Left renal pelvis (tissue), 4 donors: ENCODE results near the gene DCAF4. TPM values are rescaled to one million over a fixed set of nuclear protein-coding genes. Genes with fewer than 3 reads are reported as not detected.
A peak's percentile ranks its signal among the peaks of the same experiment; 100 is the strongest.

ENCODE experiments used
- DNase-seq, 4 donors: peaks; one replicate each; pipeline ENCODE4 v3.0.0-alpha.2; 2013; ENCODE audit warnings: low read depth in 4 of 4, low spot score in 3 of 4
- polyA plus RNA-seq, 4 donors: library from polyadenylated mRNA; unstranded; fragments of 120-200 nt; gene quantifications; one replicate each; pipeline ENCODE4 v1.2.1, GENCODE V29; 2013; ENCODE audit not compliant: insufficient read length in 4 of 4

Gene DCAF4
- 10 to 100 TPM; 11.9 to 22.1 (median 17.6) TPM for polyA plus RNA-seq

GRCh38 chr14:72926292-72927028, at the start of gene DCAF4:
DCAF4 (plus strand) TSS chr14:72926464; CDS start chr14:72937979, 11,515 bp downstream.
- peak; percentile 90 to 97 (median 92) for DNase-seq

GRCh38 chr14:72876710-72877063, 49.6 kb upstream of the DCAF4 start:
- no peak for DNase-seq

DNA sequence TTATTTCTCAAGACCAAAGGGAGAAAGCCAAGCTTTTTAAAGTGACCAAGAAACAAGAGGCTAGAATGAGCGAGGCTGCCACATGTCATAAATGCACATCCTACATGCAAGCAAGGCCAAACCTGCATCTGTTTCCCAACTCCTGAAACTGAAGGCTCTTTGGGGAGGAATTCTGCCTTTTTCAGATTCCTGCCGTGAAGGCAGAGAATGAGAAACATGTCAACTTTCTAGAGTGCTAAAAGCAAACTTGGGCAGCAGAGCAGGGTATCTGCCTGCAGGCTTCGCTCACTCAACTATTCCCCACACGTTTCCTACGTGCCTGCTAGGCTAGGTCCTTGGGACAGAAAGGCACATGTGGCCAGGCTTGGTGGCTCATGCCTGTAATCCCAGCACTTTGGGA, 47.5 kb upstream of the DCAF4 start:
- no peak for DNase-seq

DNA sequence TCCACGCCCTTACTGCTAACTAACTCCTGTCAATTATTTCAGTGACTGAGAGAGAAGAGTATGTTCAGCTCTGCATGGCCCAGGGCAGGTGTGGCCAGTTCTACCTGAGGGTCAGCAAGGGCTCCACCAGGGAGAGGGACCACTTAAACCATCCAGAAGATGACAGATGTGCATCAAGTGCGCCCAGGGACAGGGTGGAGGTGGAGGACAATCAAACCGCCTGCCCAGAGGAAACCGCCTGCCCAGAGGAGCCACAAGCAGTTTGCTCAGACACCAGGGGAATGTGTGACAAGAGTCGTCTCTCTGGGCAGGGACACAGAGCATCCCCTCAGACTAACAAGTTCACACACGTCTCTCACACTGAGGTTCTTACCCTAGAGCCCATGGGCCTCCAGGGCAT, 46.8 kb upstream of the DCAF4 start:
- no peak for DNase-seq

DNA sequence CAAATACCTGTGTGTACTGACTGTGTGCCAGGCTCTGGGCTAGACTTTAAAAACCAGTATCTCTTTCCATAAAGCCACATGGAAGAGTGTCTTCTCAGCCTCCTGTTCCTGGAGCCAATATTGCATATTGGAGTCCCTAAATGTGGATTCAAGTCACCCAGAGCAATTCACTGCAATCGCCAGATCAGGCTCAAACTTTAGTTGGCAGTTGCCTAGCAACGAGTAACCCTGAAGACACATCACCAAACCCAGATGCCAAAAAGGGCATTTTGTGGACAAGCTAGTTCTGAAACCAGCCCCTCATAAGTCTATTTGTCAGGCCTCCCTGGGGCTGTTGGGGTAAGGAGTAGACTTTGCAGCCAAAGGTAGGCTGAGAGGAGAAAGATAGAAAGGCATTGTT, 46.1 kb upstream of the DCAF4 start:
- DNase-seq: no peak

GRCh38 chr14:72880820-72881219, 45.4 kb upstream of the DCAF4 start:
- DNase-seq: no peak

DNA sequence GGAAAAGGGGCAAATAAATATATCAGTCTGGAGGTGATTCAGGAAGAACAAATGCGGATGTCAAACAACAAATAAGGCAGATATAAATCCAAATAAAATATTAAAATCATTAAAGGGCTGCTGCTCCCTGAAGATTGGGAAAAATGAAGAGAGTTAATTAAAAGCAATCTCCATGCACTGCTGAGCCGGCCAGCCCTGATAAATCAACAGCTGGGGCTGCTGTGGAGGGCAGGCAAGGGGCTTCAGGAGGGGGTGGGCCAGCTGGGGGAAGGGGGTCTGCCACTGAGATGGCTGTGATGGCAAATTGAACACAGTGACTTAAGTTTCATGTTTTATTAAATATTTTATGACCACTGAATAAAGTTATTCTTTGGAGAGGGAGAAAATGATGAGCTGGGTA, 44.7 kb upstream of the DCAF4 start:
- no peak for DNase-seq

- DNase-seq: no peak
These were observed 44.2 kb upstream of the DCAF4 start for GRCh38 chr14:72882047-72882446.

GRCh38 chr14:72882463-72882862, 43.8 kb upstream of the DCAF4 start:
- DNase-seq: no peak

DNA sequence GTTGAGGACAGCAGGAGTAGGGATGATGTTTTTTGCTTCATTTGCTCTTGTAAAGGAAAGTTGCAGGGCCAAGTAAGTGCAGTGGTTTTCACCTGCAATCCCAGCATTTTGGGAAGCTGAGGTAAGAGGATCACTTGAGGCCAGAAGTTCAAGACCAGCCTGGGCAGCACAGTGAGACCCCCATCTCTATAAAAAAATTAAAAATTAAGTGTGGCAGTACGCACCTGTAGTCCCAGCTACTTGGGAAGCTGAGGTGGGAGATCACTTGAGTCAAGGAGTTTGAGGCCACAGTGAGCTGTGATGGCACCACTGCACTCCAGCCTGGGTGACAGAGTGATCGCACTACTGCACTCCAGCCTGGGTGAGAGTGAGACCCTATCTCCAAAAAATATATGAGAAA, 43.2 kb upstream of the DCAF4 start:
- no peak for DNase-seq

GRCh38 chr14:72883961-72884360, 42.3 kb upstream of the DCAF4 start:
- no peak for DNase-seq

DNA sequence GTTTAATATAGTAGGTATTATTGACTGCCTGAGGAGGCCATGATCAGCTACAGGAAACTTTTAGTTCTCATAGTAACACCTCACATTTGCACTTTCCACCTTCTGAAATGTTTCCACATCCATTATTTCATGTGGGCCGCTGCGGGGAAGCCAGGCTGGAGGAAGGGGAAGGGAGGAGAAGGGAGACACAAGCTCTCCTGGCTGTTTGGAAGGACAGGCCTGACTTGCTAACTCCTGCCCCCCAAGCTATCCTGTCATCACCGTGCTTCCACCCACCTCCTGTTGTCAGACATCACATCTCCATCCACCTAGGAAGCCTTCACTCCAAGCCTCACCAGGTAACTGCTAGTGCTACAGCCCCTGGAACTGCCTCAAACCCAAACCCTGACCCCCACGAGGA, 41.9 kb upstream of the DCAF4 start:
- no peak for DNase-seq

GRCh38 chr14:72887514-72887913, 38.8 kb upstream of the DCAF4 start:
- DNase-seq: no peak

DNA sequence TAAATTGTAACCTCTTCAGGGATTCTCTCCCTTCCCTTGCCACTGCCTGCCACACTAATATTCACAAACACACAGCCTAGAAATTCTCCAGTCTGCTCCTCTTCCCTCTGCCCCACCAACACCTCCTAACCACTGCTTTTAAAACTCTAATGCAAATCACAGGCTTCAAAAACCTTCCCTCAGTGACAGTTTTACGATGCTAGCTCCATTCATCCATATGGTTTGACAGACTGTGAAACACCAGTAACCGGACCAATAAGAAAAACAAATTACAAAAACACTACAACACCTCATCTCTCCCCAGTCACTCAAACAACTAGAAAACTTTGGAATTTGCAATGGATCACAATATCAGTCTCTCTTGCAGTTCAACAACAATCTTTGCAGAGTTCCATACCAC, 38.1 kb upstream of the DCAF4 start:
- DNase-seq: peak in 1 of 4 donors; percentile 75

DNA sequence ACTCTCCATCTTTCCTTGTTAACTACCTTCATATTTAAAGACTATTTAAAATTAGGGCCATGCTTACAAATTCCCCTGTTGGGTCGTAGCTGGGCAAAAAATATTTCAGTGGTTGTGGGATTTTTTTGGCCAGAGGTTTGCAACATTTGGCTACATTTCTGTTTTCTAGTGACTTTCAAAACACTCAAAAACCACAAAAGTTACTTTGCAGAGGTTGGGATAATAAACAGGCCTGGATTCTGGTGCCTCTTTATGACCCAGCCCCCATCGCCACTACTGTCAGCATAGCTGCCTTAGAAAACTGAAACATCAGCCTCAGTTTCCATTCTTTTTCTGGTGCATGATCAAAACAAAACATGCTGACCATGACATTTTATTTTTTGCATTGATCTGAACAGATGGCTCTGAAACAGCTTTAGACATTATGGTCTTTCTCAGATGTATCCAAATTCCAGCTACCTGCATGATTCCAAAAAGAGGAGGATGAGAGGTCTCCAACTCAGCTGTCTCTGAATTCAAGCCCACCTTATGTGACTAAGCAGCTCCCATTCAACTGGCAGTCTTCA, 37.5 kb upstream of the DCAF4 start:
- no peak for DNase-seq

GRCh38 chr14:72889366-72889765, 36.9 kb upstream of the DCAF4 start:
- no peak for DNase-seq

DNA sequence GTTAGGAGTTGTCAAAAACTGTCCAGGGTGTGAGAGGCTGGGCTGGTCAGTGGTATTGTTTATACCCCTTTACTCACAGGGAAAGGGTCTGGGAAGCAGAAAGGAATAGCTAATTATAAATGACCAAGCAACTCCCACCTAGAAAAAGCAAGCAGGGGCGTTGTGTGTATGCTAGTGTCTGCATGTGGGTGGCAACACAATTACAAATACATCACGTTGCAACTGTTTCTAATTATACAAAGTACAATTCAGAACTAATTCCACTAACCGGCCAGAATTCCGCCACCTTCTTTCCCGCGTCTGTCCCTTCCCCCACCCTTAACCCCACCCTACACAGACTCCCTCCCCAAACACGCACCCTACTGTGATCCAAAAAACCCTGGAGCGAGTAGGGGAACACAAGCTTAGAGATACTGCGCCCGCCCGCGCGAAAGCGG, 34.6 kb upstream of the DCAF4 start:
- no peak for DNase-seq

GRCh38 chr14:72892103-72892878, 34.0 kb upstream of the DCAF4 start:
- DNase-seq: no peak

- no peak for DNase-seq
These were observed 33.2 kb upstream of the DCAF4 start for GRCh38 chr14:72892879-72893635.

DNA sequence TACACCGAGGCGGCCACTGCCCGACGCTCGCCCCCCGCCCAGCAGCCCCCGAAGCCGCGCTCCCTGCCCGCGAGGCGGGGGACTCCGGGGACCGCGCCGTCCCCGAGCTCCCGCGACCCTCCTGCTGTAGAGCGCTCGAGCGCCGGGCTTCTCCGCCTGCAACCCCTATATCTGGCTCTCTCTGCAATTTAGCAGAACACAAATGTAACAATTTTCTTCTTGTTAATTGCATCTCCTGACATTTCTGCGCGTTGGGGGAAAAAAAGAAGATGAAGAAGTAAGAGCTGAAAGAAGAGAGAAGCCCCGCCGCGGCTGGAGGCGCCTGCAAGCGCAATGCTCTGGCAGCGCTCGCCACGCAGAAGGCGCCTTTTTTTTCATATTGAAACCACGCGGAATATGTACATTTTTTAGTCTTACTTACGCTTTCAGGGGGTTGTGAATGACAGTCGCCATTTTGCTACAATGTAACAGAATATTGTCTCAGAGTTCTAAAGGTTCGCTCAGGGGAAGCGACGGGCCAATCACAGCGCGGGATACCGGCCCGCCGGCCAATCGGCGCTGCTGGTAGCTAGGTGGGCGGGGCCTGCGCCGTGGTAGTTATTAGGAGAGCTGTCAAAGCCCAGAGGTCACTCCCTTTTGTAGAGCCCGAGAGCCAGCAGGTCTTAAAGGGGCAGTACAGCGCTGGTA, 32.5 kb upstream of the DCAF4 start, which contains the start of gene DPF3:
Gene DPF3, minus strand, starts transcription at position 466 of the 687 bp plus-strand sequence. Its CDS starts 13 bp downstream, at position 453.
- DNase-seq: peak; percentile 78 to 86 (median 80)
